AML-193 (cell line): ENCODE results near the gene PARD3B.

Source experiments
- DNase-seq, 2 experiments: peaks; one replicate each; lab custom pipeline; 2025; lab: John Stamatoyannopoulos, UW

Gene PARD3B

GRCh38 chr2:204754898-204755297 lies 209.6 kb downstream of the PARD3B start:
- no peak for DNase-seq

- DNase-seq, result no peak
Observed at GRCh38 chr2:204763974-204764703, 218.9 kb downstream of the PARD3B start.

GRCh38 chr2:204770735-204771134 lies 225.5 kb downstream of the PARD3B start:
- DNase-seq, result no peak

DNA sequence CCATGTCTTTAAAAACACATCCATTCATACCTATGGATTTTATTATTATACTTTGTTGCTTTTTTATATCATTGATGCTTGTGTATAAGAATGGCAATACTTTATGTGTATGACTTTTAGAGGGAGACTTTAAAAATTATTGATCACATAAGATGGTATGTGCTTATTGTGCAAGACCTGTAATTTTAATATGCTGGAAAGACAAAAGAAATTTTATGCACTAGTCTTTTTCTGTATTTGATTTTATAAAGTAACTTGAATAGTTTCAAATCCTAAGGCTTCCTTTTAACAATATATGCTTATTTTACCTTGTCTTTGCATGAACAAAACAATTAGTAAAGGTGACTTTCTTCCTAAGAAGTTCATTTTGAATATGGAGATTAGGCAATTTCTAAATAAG lies 226.4 kb downstream of the PARD3B start:
- no peak for DNase-seq

DNA sequence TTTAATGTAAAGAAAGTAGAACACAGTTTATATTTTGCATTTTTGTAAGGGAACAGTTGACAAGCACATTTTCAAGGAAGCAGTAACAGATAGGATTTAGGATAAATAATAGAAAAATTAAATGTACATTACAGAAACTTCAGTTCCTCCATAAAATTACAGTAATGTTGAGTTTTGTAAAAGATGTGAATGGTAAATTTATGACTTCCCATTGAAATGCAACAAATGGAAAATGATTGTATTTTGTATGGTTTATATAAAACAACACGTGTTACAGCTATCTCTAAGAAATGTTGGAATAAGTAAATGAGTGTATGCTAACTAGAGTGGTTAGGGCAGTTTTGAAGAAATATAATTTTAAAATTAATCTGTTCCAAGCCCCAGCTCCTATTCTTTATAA lies 227.3 kb downstream of the PARD3B start:
- no peak for DNase-seq

GRCh38 chr2:204775766-204776165 lies 230.5 kb downstream of the PARD3B start:
- no peak for DNase-seq

GRCh38 chr2:204776781-204777559 lies 231.7 kb downstream of the PARD3B start:
- no peak for DNase-seq

DNA sequence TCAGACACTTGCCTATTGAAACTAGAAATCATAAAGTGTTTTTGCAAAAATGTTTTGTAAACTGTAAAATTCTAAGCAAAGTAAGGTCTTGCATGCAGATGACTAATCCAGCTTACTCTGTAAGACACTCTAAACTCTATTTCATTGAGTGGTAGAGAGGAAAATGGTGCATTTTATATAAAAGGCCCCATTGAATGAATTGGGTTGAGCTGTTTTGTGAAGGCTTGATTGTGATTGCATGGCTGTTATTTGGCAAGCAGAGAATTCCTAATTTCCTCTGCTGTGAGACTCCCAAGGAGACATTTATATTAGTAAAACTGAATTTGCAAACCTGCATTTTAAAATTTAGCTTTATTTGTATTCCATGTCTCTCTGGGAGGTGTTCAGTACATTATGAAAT lies 234.5 kb downstream of the PARD3B start:
- no peak for DNase-seq

DNA sequence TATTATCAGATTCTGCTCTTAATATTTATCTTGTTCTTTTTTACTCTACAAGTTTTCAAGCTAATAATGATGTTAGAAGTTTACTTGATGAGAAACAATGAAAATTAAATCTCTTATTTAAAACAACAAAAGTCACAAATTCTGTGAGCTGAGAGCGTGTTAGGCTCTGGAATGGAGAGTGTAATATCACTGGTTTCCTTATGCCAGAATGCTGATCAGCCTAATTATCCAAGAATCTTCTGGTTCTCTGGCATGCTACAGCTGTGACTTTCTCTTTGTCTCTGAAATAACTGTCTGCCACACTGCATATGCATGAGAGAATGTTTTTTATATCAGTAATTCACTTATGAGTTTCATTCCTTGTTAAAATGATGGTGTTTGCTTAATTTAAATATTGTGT lies 236.7 kb downstream of the PARD3B start:
- no peak for DNase-seq

GRCh38 chr2:204790076-204790475 lies 244.8 kb downstream of the PARD3B start:
- DNase-seq, result no peak

DNA sequence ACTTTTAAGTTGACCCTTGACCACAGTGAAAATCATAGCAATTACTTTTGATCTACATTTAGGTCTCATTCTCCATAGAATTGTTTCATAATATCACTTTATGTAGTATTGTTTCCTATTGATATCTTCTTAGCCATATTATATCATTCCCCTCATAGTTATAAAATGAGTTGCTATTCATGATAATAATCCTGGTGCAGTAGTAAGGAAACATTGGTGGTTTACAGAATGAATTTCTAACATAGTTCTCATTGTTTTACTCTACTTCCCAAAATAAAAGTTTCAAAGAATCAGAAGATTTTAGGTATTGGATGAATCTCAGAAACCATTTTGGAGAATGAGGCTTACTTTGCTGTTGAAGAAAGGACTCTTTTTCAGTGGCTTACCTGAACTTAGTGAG lies 246.0 kb downstream of the PARD3B start:
- DNase-seq, result no peak

GRCh38 chr2:204794624-204795023 lies 249.3 kb downstream of the PARD3B start:
- no peak for DNase-seq

DNA sequence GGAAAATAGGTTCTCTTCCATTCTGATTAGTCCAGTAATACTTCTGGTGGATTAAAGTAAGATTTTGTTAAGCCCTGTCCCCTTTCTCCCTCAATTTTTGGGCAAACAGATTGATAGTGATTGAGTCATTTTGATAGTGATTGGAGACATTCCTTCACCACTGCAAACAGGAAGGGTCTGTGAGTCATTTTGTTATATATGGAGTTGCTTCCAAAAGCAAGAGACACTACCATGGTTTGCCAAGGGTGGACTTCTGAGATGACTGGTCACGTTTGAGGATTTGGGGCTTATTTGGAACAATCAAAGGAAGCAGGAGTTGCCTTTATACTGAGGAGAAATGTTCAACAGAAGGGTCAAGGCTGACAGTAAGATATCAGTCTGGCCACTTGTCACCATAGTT lies 249.9 kb downstream of the PARD3B start:
- no peak for DNase-seq

DNA sequence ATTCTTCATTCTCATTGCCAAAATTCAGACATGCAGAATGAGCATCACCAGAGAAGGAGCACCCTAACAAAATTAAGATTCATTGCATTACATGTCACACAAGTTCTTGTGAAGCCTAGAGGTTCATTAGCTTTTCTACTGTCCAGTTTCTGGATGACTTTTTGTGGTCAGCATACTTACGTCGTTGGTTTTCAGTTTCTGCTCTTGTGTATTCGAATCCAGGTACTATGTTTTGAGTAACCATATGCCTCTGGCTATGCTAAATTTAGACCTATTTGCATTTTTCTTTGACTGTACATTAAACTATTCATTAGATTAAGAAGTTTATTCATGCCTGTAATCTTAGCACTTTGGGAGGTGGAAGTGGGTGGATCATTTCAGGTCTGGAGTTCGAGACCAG lies 251.3 kb downstream of the PARD3B start:
- no peak for DNase-seq

- DNase-seq, result no peak
Observed at GRCh38 chr2:204799791-204800190, 254.5 kb downstream of the PARD3B start.

GRCh38 chr2:204808494-204808893 lies 263.2 kb downstream of the PARD3B start:
- no peak for DNase-seq

- no peak for DNase-seq
Observed at GRCh38 chr2:204824751-204825453, 279.6 kb downstream of the PARD3B start.

GRCh38 chr2:204825681-204826080 lies 280.4 kb downstream of the PARD3B start:
- no peak for DNase-seq

GRCh38 chr2:204827701-204828590 lies 282.7 kb downstream of the PARD3B start:
- DNase-seq, result no peak

- no peak for DNase-seq
Observed at GRCh38 chr2:204834716-204835384, 289.6 kb downstream of the PARD3B start.

DNA sequence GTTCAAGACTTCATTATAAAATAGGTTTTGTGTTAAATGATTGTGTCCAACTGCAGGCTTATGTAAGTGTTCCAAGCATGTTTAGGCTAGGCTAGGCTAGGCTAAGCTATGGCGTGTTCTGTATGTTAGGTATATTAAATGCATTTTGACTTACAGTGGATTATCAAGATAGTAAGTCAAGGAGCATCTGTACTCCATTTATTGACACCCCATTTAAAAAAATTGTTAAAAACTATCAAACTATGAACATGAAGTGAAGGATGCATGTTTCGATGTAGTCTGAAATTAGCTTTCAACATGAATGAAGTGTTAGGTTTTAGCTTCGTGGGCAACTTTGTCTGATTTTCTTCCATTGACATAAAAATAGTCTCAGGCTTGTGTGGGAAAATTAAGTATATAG lies 290.5 kb downstream of the PARD3B start:
- no peak for DNase-seq
